ENCODE data around the gene P2RY13. TPM values are rescaled to one million over a fixed set of nuclear protein-coding genes. Genes with fewer than 3 reads are reported as not detected.
A peak's percentile ranks its signal among the peaks of the same experiment; 100 is the strongest.

The P2RY13 gene
- polyA plus RNA-seq, 1 donor from 2014 or later = 0.12 TPM

DNA sequence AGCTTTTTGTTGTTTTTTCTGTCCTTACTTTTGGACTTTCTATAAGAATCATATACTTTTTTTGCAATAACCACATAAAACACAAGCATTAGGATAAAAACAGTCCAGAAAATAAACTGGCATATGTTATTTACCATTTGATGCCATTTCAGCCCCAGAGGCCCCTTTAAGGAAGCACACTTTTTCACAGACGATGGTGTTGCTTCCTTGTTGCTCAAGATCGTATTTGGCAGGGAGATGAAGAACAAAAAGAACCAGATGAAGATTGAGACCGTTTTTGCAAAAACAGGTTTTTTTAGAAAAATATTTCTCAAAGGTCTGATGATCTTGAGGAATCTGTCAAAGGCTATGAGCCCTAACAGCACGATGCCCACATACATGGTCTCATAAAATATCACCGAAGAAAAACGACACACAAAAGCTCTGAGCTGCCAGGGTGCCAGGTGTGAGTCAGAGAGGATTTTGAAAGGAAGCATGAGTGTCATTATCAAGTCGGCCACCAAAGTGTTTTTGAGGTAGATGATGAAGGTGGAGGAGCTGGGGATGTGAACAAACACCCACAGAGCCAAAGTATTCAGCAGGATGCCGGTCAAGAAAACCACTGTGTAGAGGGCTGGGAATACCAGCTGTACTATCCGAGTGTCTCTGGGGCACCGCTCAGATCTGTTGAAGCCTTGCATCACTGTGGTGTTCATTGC is 902 bp downstream of the P2RY13 start:
- TF ChIP-seq, protein P1, sequence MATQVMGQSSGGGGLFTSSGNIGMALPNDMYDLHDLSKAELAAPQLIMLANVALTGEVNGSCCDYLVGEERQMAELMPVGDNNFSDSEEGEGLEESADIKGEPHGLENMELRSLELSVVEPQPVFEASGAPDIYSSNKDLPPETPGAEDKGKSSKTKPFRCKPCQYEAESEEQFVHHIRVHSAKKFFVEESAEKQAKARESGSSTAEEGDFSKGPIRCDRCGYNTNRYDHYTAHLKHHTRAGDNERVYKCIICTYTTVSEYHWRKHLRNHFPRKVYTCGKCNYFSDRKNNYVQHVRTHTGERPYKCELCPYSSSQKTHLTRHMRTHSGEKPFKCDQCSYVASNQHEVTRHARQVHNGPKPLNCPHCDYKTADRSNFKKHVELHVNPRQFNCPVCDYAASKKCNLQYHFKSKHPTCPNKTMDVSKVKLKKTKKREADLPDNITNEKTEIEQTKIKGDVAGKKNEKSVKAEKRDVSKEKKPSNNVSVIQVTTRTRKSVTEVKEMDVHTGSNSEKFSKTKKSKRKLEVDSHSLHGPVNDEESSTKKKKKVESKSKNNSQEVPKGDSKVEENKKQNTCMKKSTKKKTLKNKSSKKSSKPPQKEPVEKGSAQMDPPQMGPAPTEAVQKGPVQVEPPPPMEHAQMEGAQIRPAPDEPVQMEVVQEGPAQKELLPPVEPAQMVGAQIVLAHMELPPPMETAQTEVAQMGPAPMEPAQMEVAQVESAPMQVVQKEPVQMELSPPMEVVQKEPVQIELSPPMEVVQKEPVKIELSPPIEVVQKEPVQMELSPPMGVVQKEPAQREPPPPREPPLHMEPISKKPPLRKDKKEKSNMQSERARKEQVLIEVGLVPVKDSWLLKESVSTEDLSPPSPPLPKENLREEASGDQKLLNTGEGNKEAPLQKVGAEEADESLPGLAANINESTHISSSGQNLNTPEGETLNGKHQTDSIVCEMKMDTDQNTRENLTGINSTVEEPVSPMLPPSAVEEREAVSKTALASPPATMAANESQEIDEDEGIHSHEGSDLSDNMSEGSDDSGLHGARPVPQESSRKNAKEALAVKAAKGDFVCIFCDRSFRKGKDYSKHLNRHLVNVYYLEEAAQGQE (IDR thresholded peaks at IDR 0.05; ENCODE audit: borderline replicate concordance) = no peak
- no peak for TF ChIP-seq TAF1 (IDR thresholded peaks at IDR 0.05; ENCODE audit: low read depth)
- TF ChIP-seq MXI1 (conservative IDR thresholded peaks at IDR 0.05; ENCODE audit: poor library complexity, severe bottlenecking) = no peak
- TF ChIP-seq POLR2AphosphoS5 (IDR thresholded peaks at IDR 0.05) = no peak
- TF ChIP-seq EP300 (conservative IDR thresholded peaks at IDR 0.05; ENCODE audit: poor library complexity, severe bottlenecking) = no peak
- TF ChIP-seq RAD21 (conservative IDR thresholded peaks at IDR 0.05) = no peak
- TF ChIP-seq EZH2 (IDR thresholded peaks at IDR 0.05; ENCODE audit: borderline replicate concordance, insufficient read depth, low read length, poor library complexity, severe bottlenecking) = no peak
- TF ChIP-seq SMC3 (conservative IDR thresholded peaks at IDR 0.05; ENCODE audit: poor library complexity) = no peak
- TF ChIP-seq, protein P2, sequence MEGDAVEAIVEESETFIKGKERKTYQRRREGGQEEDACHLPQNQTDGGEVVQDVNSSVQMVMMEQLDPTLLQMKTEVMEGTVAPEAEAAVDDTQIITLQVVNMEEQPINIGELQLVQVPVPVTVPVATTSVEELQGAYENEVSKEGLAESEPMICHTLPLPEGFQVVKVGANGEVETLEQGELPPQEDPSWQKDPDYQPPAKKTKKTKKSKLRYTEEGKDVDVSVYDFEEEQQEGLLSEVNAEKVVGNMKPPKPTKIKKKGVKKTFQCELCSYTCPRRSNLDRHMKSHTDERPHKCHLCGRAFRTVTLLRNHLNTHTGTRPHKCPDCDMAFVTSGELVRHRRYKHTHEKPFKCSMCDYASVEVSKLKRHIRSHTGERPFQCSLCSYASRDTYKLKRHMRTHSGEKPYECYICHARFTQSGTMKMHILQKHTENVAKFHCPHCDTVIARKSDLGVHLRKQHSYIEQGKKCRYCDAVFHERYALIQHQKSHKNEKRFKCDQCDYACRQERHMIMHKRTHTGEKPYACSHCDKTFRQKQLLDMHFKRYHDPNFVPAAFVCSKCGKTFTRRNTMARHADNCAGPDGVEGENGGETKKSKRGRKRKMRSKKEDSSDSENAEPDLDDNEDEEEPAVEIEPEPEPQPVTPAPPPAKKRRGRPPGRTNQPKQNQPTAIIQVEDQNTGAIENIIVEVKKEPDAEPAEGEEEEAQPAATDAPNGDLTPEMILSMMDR (IDR thresholded peaks at IDR 0.05; ENCODE audit: poor library complexity, severe bottlenecking) = no peak
- no peaks in the 10 kb centered on the region for H3K9me3 ChIP-seq (ENCODE audit: low read length)
- H3K36me3 ChIP-seq (ENCODE audit: insufficient read depth, low read length) = no peaks in the 10 kb centered on the region
- no peak overlapping the region for H3K27ac ChIP-seq (ENCODE audit: low read length)
- no peaks in the 10 kb centered on the region for H3K79me2 ChIP-seq (replicated peaks; ENCODE audit: insufficient read depth, low read length)
- H2AFZ ChIP-seq (ENCODE audit: low read depth, low read length) = no peak overlapping the region
- H3F3A ChIP-seq (ENCODE audit: insufficient read depth, low read length, poor library complexity, severe bottlenecking) = no peaks in the 10 kb centered on the region
- H3K4me2 ChIP-seq (ENCODE audit: low read length) = no peak overlapping the region
- H4K20me1 ChIP-seq (ENCODE audit: insufficient read depth) = peaks cover 4% of the 10 kb centered on the region
- no peaks in the 10 kb centered on the region for H3K27me3 ChIP-seq (ENCODE audit: insufficient read depth, low read depth, low read length)
- no peak overlapping the region for H3K4me3 ChIP-seq (ENCODE audit: low read length)
- H3K9me2 ChIP-seq (ENCODE audit: insufficient read depth, low read length) = no peaks in the 10 kb centered on the region
- H3K9ac ChIP-seq (ENCODE audit: low read length) = no peak overlapping the region

DNA sequence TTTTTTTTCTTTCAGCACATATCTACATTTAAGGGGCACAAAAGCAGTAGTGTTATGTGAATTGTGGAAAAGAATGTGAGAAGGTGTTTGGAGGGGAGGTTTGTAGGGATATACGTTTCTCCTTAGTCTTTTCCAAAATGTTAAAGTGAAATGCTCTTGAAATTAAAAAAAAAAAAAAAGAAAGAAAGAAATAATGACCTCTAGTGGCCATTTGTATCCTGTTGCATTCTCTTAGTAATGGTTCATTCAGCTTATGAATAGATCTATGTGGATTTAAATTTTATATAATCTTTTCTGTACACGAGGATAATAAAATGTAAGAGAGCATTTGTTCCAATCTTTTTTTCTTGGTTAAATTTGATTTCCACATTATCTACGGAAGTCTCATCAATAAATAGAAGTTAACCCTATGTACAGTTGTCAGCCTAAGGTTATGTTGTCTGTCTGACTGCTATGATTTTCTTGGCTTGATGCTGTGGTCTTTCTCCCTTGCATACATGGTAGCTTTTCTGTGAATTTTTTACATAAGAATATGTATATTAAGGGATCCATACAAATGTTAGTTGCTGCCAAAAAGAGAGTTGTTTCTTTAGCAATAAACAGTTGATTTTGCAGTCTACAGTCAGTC is 1.7 kb downstream of the P2RY13 start:
- H3K4me2 ChIP-seq (ENCODE audit: low read length) = no peak overlapping the region
- no peaks in the 10 kb centered on the region for H3K79me2 ChIP-seq (replicated peaks; ENCODE audit: insufficient read depth, low read length)
- H3K9ac ChIP-seq (ENCODE audit: low read length) = no peak overlapping the region
- no peak overlapping the region for H3K4me3 ChIP-seq (ENCODE audit: low read length)
- H3K27me3 ChIP-seq (ENCODE audit: insufficient read depth, low read depth, low read length) = no peaks in the 10 kb centered on the region
- H3K36me3 ChIP-seq (ENCODE audit: insufficient read depth, low read length) = no peaks in the 10 kb centered on the region
- H3K27ac ChIP-seq (ENCODE audit: low read length) = no peak overlapping the region
- peaks cover 4% of the 10 kb centered on the region for H4K20me1 ChIP-seq (ENCODE audit: insufficient read depth)
- H3K9me3 ChIP-seq (ENCODE audit: low read length) = no peaks in the 10 kb centered on the region
- H3F3A ChIP-seq (ENCODE audit: insufficient read depth, low read length, poor library complexity, severe bottlenecking) = no peaks in the 10 kb centered on the region
- TF ChIP-seq RAD21 (conservative IDR thresholded peaks at IDR 0.05) = no peak
- TF ChIP-seq SMC3 (conservative IDR thresholded peaks at IDR 0.05; ENCODE audit: poor library complexity) = no peak
- no peak for TF ChIP-seq TAF1 (IDR thresholded peaks at IDR 0.05; ENCODE audit: low read depth)
- no peak for TF ChIP-seq POLR2AphosphoS5 (IDR thresholded peaks at IDR 0.05)
- TF ChIP-seq, protein P2 (IDR thresholded peaks at IDR 0.05; ENCODE audit: poor library complexity, severe bottlenecking) = peak; percentile 53
- TF ChIP-seq, protein P1 (IDR thresholded peaks at IDR 0.05; ENCODE audit: borderline replicate concordance) = no peak
- TF ChIP-seq MXI1 (conservative IDR thresholded peaks at IDR 0.05; ENCODE audit: poor library complexity, severe bottlenecking) = no peak
- H2AFZ ChIP-seq (ENCODE audit: low read depth, low read length) = no peak overlapping the region
- no peaks in the 10 kb centered on the region for H3K9me2 ChIP-seq (ENCODE audit: insufficient read depth, low read length)
